Astrocyte (in vitro differentiated cells and primary cell): ENCODE data around the gene SGK1.

ENCODE experiments used
- EZH2 ChIP-seq: IDR thresholded peaks from 2 replicates; pipeline ENCODE4 v1.6.1; 2012; ENCODE audit warnings: mild to moderate bottlenecking, low read length, inconsistent platforms; ENCODE audit not compliant: insufficient read depth
- TF ChIP-seq, protein P1 (sequence below): IDR thresholded peaks from 2 replicates; pipeline ENCODE4 v1.5.1; 2011; ENCODE audit warnings: low read depth, mild to moderate bottlenecking, inconsistent platforms, low read length, moderate library complexity; ENCODE audit not compliant: insufficient read depth

GRCh38 chr6:134173936-134174671 lies 143.8 kb downstream of the SGK1 start:
- TF ChIP-seq, protein P1, sequence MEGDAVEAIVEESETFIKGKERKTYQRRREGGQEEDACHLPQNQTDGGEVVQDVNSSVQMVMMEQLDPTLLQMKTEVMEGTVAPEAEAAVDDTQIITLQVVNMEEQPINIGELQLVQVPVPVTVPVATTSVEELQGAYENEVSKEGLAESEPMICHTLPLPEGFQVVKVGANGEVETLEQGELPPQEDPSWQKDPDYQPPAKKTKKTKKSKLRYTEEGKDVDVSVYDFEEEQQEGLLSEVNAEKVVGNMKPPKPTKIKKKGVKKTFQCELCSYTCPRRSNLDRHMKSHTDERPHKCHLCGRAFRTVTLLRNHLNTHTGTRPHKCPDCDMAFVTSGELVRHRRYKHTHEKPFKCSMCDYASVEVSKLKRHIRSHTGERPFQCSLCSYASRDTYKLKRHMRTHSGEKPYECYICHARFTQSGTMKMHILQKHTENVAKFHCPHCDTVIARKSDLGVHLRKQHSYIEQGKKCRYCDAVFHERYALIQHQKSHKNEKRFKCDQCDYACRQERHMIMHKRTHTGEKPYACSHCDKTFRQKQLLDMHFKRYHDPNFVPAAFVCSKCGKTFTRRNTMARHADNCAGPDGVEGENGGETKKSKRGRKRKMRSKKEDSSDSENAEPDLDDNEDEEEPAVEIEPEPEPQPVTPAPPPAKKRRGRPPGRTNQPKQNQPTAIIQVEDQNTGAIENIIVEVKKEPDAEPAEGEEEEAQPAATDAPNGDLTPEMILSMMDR, result peak; percentile 92
- no peak for TF ChIP-seq EZH2
